Activated T-cell treated with anti-CD3 and anti-CD28 coated beads, Interleukin-2, amount 50 U/mL, for 24 hours (primary cell): ENCODE results near the gene PDE4B.

ENCODE experiments used
- DNase-seq: peaks from one replicate; pipeline ENCODE4 v3.0.0-alpha.2; 2020
- H3K27ac Mint-ChIP-seq: 2 replicates; pipeline ENCODE4 v1.8.0; 2020; ENCODE audit warnings: mild to moderate bottlenecking, mixed read lengths
- H3K27me3 Mint-ChIP-seq: 2 replicates; pipeline ENCODE4 v1.8.0; 2020; ENCODE audit warnings: mixed read lengths
- H3K36me3 Mint-ChIP-seq: 2 replicates; pipeline ENCODE4 v1.8.0; 2020; ENCODE audit warnings: low read depth, mixed read lengths
- H3K4me1 Mint-ChIP-seq: 2 replicates; pipeline ENCODE4 v1.8.0; 2020; ENCODE audit warnings: low read depth, mixed read lengths
- H3K4me3 Mint-ChIP-seq: 2 replicates; pipeline ENCODE4 v1.8.0; 2020; ENCODE audit warnings: mild to moderate bottlenecking, moderate library complexity, mixed read lengths
- H3K9me3 Mint-ChIP-seq: 2 replicates; pipeline ENCODE4 v1.8.0; 2020; ENCODE audit warnings: mixed read lengths

PDE4B gene

GRCh38 chr1:65791801-65792668, 660 bp upstream of the PDE4B start:
- Mint-ChIP-seq H3K9me3 (peaks cover 6% of the 10 kb centered on the region), H3K4me1 (no peaks in the 10 kb centered on the region), H3K27me3 (peaks cover 52% of the 10 kb centered on the region), H3K27ac (no peak overlapping the region), H3K4me3 (no peak overlapping the region), H3K36me3 (no peaks in the 10 kb centered on the region)
- no peak for DNase-seq

- Mint-ChIP-seq H3K4me3 (no peak overlapping the region), H3K27ac (no peak overlapping the region), H3K9me3 (peaks cover 6% of the 10 kb centered on the region), H3K36me3 (no peaks in the 10 kb centered on the region), H3K4me1 (no peaks in the 10 kb centered on the region), H3K27me3 (peaks cover 59% of the 10 kb centered on the region)
- DNase-seq: no peak
These were observed 651 bp downstream of the PDE4B start for GRCh38 chr1:65793359-65793732.

GRCh38 chr1:65795311-65795710, 2.6 kb downstream of the PDE4B start:
- Mint-ChIP-seq H3K4me3 (no peak overlapping the region), H3K36me3 (no peaks in the 10 kb centered on the region), H3K27ac (no peak overlapping the region), H3K27me3 (peaks cover 56% of the 10 kb centered on the region), H3K4me1 (no peaks in the 10 kb centered on the region), H3K9me3 (no peaks in the 10 kb centered on the region)
- no peak for DNase-seq

GRCh38 chr1:65799601-65800000, 6.9 kb downstream of the PDE4B start:
- Mint-ChIP-seq H3K27ac (no peak overlapping the region), H3K9me3 (no peaks in the 10 kb centered on the region), H3K27me3 (peaks cover 39% of the 10 kb centered on the region), H3K4me1 (no peaks in the 10 kb centered on the region), H3K4me3 (no peak overlapping the region), H3K36me3 (no peaks in the 10 kb centered on the region)
- DNase-seq: no peak

- Mint-ChIP-seq H3K27ac (no peak overlapping the region), H3K9me3 (no peaks in the 10 kb centered on the region), H3K36me3 (no peaks in the 10 kb centered on the region), H3K27me3 (peaks cover 46% of the 10 kb centered on the region), H3K4me1 (no peaks in the 10 kb centered on the region), H3K4me3 (no peak overlapping the region)
- no peak for DNase-seq
These were observed 11.9 kb downstream of the PDE4B start for GRCh38 chr1:65804584-65804983.

GRCh38 chr1:65812065-65812464, 19.4 kb downstream of the PDE4B start:
- Mint-ChIP-seq H3K4me3 (no peak overlapping the region), H3K36me3 (no peaks in the 10 kb centered on the region), H3K9me3 (no peaks in the 10 kb centered on the region), H3K27me3 (peaks cover 41% of the 10 kb centered on the region), H3K4me1 (peaks cover 26% of the 10 kb centered on the region), H3K27ac (peak overlapping the region; percentile 74)
- peak; percentile 43 for DNase-seq

- H3K9me3 Mint-ChIP-seq: no peaks in the 10 kb centered on the region
- H3K4me1 Mint-ChIP-seq: peaks cover 26% of the 10 kb centered on the region
- no peak overlapping the region for H3K4me3 Mint-ChIP-seq
- H3K27ac Mint-ChIP-seq: no peak overlapping the region
- DNase-seq: no peak
- H3K27me3 Mint-ChIP-seq: peaks cover 33% of the 10 kb centered on the region
- no peaks in the 10 kb centered on the region for H3K36me3 Mint-ChIP-seq
These were observed 21.3 kb downstream of the PDE4B start for GRCh38 chr1:65813956-65814355.

- Mint-ChIP-seq H3K4me1 (peaks cover 25% of the 10 kb centered on the region), H3K9me3 (no peaks in the 10 kb centered on the region), H3K27ac (no peak overlapping the region), H3K27me3 (peaks cover 30% of the 10 kb centered on the region), H3K4me3 (no peak overlapping the region), H3K36me3 (no peaks in the 10 kb centered on the region)
- no peak for DNase-seq
These were observed 22.1 kb downstream of the PDE4B start for GRCh38 chr1:65814752-65815151.

- H3K9me3 Mint-ChIP-seq: no peaks in the 10 kb centered on the region
- DNase-seq: no peak
- H3K27ac Mint-ChIP-seq: no peak overlapping the region
- no peak overlapping the region for H3K4me3 Mint-ChIP-seq
- H3K27me3 Mint-ChIP-seq: peaks cover 32% of the 10 kb centered on the region
- H3K36me3 Mint-ChIP-seq: no peaks in the 10 kb centered on the region
- H3K4me1 Mint-ChIP-seq: peaks cover 10% of the 10 kb centered on the region
These were observed 25.2 kb downstream of the PDE4B start for GRCh38 chr1:65817891-65818290.

- Mint-ChIP-seq H3K27ac (no peak overlapping the region), H3K36me3 (no peaks in the 10 kb centered on the region), H3K27me3 (peaks cover 32% of the 10 kb centered on the region), H3K9me3 (no peaks in the 10 kb centered on the region), H3K4me3 (no peak overlapping the region), H3K4me1 (no peaks in the 10 kb centered on the region)
- no peak for DNase-seq
These were observed 26.3 kb downstream of the PDE4B start for GRCh38 chr1:65818966-65819365.

GRCh38 chr1:65820983-65821382, 28.3 kb downstream of the PDE4B start:
- Mint-ChIP-seq H3K4me1 (no peaks in the 10 kb centered on the region), H3K27ac (no peak overlapping the region), H3K36me3 (no peaks in the 10 kb centered on the region), H3K4me3 (no peak overlapping the region), H3K27me3 (peaks cover 33% of the 10 kb centered on the region), H3K9me3 (no peaks in the 10 kb centered on the region)
- no peak for DNase-seq

- H3K4me3 Mint-ChIP-seq: no peak overlapping the region
- H3K27me3 Mint-ChIP-seq: peaks cover 33% of the 10 kb centered on the region
- no peaks in the 10 kb centered on the region for H3K9me3 Mint-ChIP-seq
- no peaks in the 10 kb centered on the region for H3K4me1 Mint-ChIP-seq
- H3K27ac Mint-ChIP-seq: no peak overlapping the region
- no peak for DNase-seq
- H3K36me3 Mint-ChIP-seq: no peaks in the 10 kb centered on the region
These were observed 28.7 kb downstream of the PDE4B start for GRCh38 chr1:65821386-65821785.

GRCh38 chr1:65824103-65824502, 31.4 kb downstream of the PDE4B start:
- Mint-ChIP-seq H3K4me3 (no peak overlapping the region), H3K9me3 (no peaks in the 10 kb centered on the region), H3K27ac (no peak overlapping the region), H3K27me3 (peaks cover 33% of the 10 kb centered on the region), H3K36me3 (no peaks in the 10 kb centered on the region), H3K4me1 (no peaks in the 10 kb centered on the region)
- DNase-seq: no peak

GRCh38 chr1:65825741-65826140, 33.0 kb downstream of the PDE4B start:
- no peak for DNase-seq
- Mint-ChIP-seq H3K27ac (no peak overlapping the region), H3K4me3 (no peak overlapping the region), H3K27me3 (peaks cover 36% of the 10 kb centered on the region), H3K4me1 (peaks cover 4% of the 10 kb centered on the region), H3K36me3 (no peaks in the 10 kb centered on the region), H3K9me3 (no peaks in the 10 kb centered on the region)

- H3K4me3 Mint-ChIP-seq: no peak overlapping the region
- no peaks in the 10 kb centered on the region for H3K36me3 Mint-ChIP-seq
- no peaks in the 10 kb centered on the region for H3K9me3 Mint-ChIP-seq
- no peak for DNase-seq
- peaks cover 4% of the 10 kb centered on the region for H3K4me1 Mint-ChIP-seq
- H3K27ac Mint-ChIP-seq: no peak overlapping the region
- H3K27me3 Mint-ChIP-seq: peaks cover 32% of the 10 kb centered on the region
These were observed 34.1 kb downstream of the PDE4B start for GRCh38 chr1:65826782-65827181.
